ENCODE measurements around the gene COTL1. TPM values are rescaled to one million over a fixed set of nuclear protein-coding genes. Genes with fewer than 3 reads are reported as not detected.
"Not testable (repeated sequence)": the region's sequence is repeated elsewhere in the genome, so short reads cannot be mapped to it uniquely, and the experiment has no call there.

COTL1 gene
- total and polyA plus RNA-seq, 4 donors: 62.4 to 223 (median 142) TPM

DNA sequence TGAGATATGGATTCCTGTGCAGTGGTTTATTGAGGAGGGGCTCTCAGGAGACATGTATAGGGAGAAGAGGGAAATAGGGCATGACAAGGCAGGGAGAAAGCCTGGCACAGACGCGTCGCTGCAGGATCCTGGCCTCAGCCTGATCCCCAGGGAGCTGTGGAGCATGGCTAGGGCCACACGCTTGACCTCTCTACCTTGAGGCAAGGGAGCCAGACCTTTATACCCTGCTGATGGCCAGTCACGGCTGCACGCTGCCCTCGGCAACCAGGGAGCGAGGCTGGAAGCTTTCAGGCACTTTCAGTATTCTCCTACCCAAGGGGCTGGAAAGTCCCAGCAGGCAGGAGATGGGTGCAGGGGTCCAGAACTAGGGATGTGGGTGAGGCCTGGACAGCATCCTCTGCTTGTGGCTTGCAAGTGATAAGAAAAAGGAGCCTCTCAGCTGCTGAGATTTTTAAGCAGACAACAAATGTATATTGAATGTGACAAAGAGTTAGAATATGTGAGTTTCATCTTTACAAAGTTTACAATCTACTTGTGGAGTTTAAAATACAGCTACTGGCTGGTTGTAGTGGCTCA, 20.4 kb upstream of the COTL1 start:
- WGBS, 2 donors: 96% methylated on average over 8 of the region's 8 CpGs
- Histone ChIP-seq H3K4me3 (no peak overlapping the region), H3K9ac (ENCODE audit: insufficient read depth in 1 of 2, low read length in 2 of 2) (no peak overlapping the region), H3K9me3 (ENCODE audit: control insufficient read depth in 4 of 4, insufficient read depth in 3 of 4, low read length in 3 of 4) (no peaks in the 10 kb centered on the region), H3K27ac (ENCODE audit: low read depth in 1 of 2, low read length in 1 of 2) (no peak overlapping the region), H3K36me3 (ENCODE audit: control insufficient read depth in 4 of 4, insufficient read depth in 4 of 4, low read length in 4 of 4) (no peaks in the 10 kb centered on the region), H3K27me3 (ENCODE audit: control insufficient read depth in 3 of 3, insufficient read depth in 3 of 3, low read length in 2 of 3) (peaks cover 0 to 3% (median 0%) of the 10 kb centered on the region in 3 donors), H3K4me1 (ENCODE audit: control insufficient read depth in 5 of 5, insufficient read depth in 5 of 5, low read length in 5 of 5) (peaks cover 0 to 13% (median under 1%) of the 10 kb centered on the region in 5 donors)
- DNase-seq (no peak), ATAC-seq (ENCODE audit: insufficient read depth, low FRiP score) (no peak)
- TF ChIP-seq, protein P1, sequence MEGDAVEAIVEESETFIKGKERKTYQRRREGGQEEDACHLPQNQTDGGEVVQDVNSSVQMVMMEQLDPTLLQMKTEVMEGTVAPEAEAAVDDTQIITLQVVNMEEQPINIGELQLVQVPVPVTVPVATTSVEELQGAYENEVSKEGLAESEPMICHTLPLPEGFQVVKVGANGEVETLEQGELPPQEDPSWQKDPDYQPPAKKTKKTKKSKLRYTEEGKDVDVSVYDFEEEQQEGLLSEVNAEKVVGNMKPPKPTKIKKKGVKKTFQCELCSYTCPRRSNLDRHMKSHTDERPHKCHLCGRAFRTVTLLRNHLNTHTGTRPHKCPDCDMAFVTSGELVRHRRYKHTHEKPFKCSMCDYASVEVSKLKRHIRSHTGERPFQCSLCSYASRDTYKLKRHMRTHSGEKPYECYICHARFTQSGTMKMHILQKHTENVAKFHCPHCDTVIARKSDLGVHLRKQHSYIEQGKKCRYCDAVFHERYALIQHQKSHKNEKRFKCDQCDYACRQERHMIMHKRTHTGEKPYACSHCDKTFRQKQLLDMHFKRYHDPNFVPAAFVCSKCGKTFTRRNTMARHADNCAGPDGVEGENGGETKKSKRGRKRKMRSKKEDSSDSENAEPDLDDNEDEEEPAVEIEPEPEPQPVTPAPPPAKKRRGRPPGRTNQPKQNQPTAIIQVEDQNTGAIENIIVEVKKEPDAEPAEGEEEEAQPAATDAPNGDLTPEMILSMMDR (IDR thresholded peaks at IDR 0.05; ENCODE audit: control extremely low read depth, extremely low read depth): no peak

DNA sequence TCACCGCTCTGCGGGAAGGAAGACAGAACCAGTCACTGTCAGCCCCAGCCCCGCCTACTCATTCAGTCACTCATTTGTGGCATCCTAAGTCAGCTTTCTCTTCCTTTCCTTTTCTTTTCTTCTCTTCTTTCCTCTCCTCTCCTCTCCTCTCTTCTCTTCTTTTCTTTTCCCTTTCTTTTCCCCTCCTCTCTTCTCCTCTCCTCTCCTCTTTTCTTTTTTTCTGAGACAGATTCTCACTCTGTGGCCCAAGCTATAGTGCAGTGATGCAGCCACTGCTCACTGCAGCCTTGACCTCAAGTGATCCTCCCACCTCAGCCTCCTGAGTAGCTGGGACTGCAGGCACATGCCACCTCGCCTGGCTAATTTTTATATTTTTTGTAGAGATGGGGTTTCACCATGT, 19.8 kb upstream of the COTL1 start:
- DNase-seq (no peak), ATAC-seq (ENCODE audit: insufficient read depth, low FRiP score) (no peak)
- Histone ChIP-seq H3K4me3 (no peak overlapping the region), H3K27ac (ENCODE audit: low read depth in 1 of 2, low read length in 1 of 2) (no peak overlapping the region), H3K9ac (ENCODE audit: insufficient read depth in 1 of 2, low read length in 2 of 2) (no peak overlapping the region), H3K9me3 (ENCODE audit: control insufficient read depth in 4 of 4, insufficient read depth in 3 of 4, low read length in 3 of 4) (no peaks in the 10 kb centered on the region), H3K4me1 (ENCODE audit: control insufficient read depth in 5 of 5, insufficient read depth in 5 of 5, low read length in 5 of 5) (peaks cover 0 to 7% (median 0%) of the 10 kb centered on the region in 5 donors), H3K27me3 (ENCODE audit: control insufficient read depth in 3 of 3, insufficient read depth in 3 of 3, low read length in 2 of 3) (peaks cover 0 to 3% (median 0%) of the 10 kb centered on the region in 3 donors), H3K36me3 (ENCODE audit: control insufficient read depth in 4 of 4, insufficient read depth in 4 of 4, low read length in 4 of 4) (no peaks in the 10 kb centered on the region)
- TF ChIP-seq, protein P1 (IDR thresholded peaks at IDR 0.05; ENCODE audit: control extremely low read depth, extremely low read depth): no peak
- 89 to 94% methylated on average over 4 of the region's 4 CpGs for WGBS, 2 donors

GRCh38 chr16:84635702-84636101, 17.8 kb upstream of the COTL1 start:
- Histone ChIP-seq H3K4me1 (ENCODE audit: control insufficient read depth in 5 of 5, insufficient read depth in 5 of 5, low read length in 5 of 5) (peaks cover 0 to 8% (median 0%) of the 10 kb centered on the region in 5 donors), H3K27me3 (ENCODE audit: control insufficient read depth in 3 of 3, insufficient read depth in 3 of 3, low read length in 2 of 3) (no peaks in the 10 kb centered on the region), H3K27ac (ENCODE audit: low read depth in 1 of 2, low read length in 1 of 2) (no peak overlapping the region), H3K36me3 (ENCODE audit: control insufficient read depth in 4 of 4, insufficient read depth in 4 of 4, low read length in 4 of 4) (no peaks in the 10 kb centered on the region), H3K4me3 (no peak overlapping the region), H3K9ac (ENCODE audit: insufficient read depth in 1 of 2, low read length in 2 of 2) (no peak overlapping the region), H3K9me3 (ENCODE audit: control insufficient read depth in 4 of 4, insufficient read depth in 3 of 4, low read length in 3 of 4) (no peaks in the 10 kb centered on the region)
- 48 to 80% methylated on average over 8 of the region's 8 CpGs for WGBS, 2 donors
- TF ChIP-seq, protein P1 (IDR thresholded peaks at IDR 0.05; ENCODE audit: control extremely low read depth, extremely low read depth): no peak
- ATAC-seq (ENCODE audit: insufficient read depth, low FRiP score) (no peak), DNase-seq (no peak)

GRCh38 chr16:84633622-84634021, 15.7 kb upstream of the COTL1 start:
- peak in 2 of 3 donors; percentile 52 to 69 for DNase-seq
- Histone ChIP-seq H3K9ac (ENCODE audit: insufficient read depth in 1 of 2, low read length in 2 of 2) (no peak overlapping the region), H3K36me3 (ENCODE audit: control insufficient read depth in 4 of 4, insufficient read depth in 4 of 4, low read length in 4 of 4) (no peaks in the 10 kb centered on the region), H3K4me3 (no peak overlapping the region), H3K27me3 (ENCODE audit: control insufficient read depth in 3 of 3, insufficient read depth in 3 of 3, low read length in 2 of 3) (no peaks in the 10 kb centered on the region), H3K9me3 (ENCODE audit: control insufficient read depth in 4 of 4, insufficient read depth in 3 of 4, low read length in 3 of 4) (no peaks in the 10 kb centered on the region), H3K27ac (ENCODE audit: low read depth in 1 of 2, low read length in 1 of 2) (no peak overlapping the region), H3K4me1 (ENCODE audit: control insufficient read depth in 5 of 5, insufficient read depth in 5 of 5, low read length in 5 of 5) (peaks cover 0 to 8% (median 0%) of the 10 kb centered on the region in 5 donors)
- TF ChIP-seq, protein P1 (IDR thresholded peaks at IDR 0.05; ENCODE audit: control extremely low read depth, extremely low read depth): no peak
- ATAC-seq (ENCODE audit: insufficient read depth, low FRiP score): no peak
- WGBS, 2 donors: 53 to 69% methylated on average over 9 of the region's 9 CpGs

- H3K9me3 ChIP-seq (ENCODE audit: control insufficient read depth in 4 of 4, insufficient read depth in 3 of 4, low read length in 3 of 4); H3K9ac ChIP-seq (ENCODE audit: insufficient read depth in 1 of 2, low read length in 2 of 2): not testable (repeated sequence)
- 95 to 96% methylated on average over 7 of the region's 7 CpGs for WGBS, 2 donors
Observed at GRCh38 chr16:84632862-84633261, 15.0 kb upstream of the COTL1 start.

More at GRCh38 chr16:84632862-84633261, 15.0 kb upstream of the COTL1 start:
- not testable (repeated sequence) for DNase-seq; H3K27ac ChIP-seq (ENCODE audit: low read depth in 1 of 2, low read length in 1 of 2); H3K4me1 ChIP-seq (ENCODE audit: control insufficient read depth in 5 of 5, insufficient read depth in 5 of 5, low read length in 5 of 5); H3K27me3 ChIP-seq (ENCODE audit: control insufficient read depth in 3 of 3, insufficient read depth in 3 of 3, low read length in 2 of 3); H3K4me3 ChIP-seq; H3K36me3 ChIP-seq (ENCODE audit: control insufficient read depth in 4 of 4, insufficient read depth in 4 of 4, low read length in 4 of 4); ATAC-seq (ENCODE audit: insufficient read depth, low FRiP score)
